HG03135 (cell line): ENCODE measurements around the gene GBX1.

ENCODE experiments used
- ATAC-seq: cut with Tn5 transposase; IDR thresholded peaks from one replicate; pipeline ENCODE4 v1.9.1; 2021; ENCODE audit warnings: mild to moderate bottlenecking, moderate library complexity; ENCODE audit not compliant: unreplicated experiment

The GBX1 gene

GRCh38 chr7:151174246-151175046 lies 7.0 kb upstream of the GBX1 start:
- ATAC-seq: no peak

- no peak for ATAC-seq
Observed at GRCh38 chr7:151173386-151174245, 6.1 kb upstream of the GBX1 start.

- ATAC-seq: peak; percentile 62
Observed at GRCh38 chr7:151172273-151173141, 5.0 kb upstream of the GBX1 start.

GRCh38 chr7:151168787-151169162 lies 1.3 kb upstream of the GBX1 start:
- no peak for ATAC-seq

GRCh38 chr7:151168003-151168786 lies 701 bp upstream of the GBX1 start:
- ATAC-seq: peak; percentile 56

DNA sequence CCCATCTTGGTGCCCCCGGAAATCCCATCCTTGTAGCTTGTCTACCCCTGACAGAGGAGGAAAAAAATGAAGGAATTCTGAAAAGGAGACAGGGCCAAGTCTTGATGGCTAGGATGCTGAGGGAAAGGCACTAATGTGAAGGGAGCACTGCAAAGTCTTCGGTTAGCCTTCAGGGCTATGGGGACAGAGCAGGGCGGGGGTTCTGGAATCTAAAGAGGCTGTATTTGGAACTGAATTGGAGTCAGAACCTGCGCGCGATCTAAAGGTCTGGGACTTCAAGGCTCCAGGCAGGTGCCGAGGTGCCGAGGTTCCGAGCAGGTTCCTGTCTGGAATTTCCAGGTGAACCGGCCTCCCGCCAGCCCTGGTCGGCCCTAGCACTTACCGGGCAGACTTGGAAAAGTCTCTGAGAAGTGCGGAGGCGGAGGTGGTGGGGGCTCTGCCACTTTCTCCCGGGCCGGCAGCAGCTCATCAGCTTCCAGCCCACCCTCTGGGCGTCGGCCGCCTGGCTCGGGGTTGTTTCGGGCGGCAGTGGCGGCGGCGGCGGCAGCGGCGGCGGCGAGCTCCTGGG lies 781 bp downstream of the GBX1 start:
- ATAC-seq: no peak

GRCh38 chr7:151161757-151162156 lies 5.7 kb downstream of the GBX1 start:
- no peak for ATAC-seq

GRCh38 chr7:151157645-151158329 lies 9.7 kb downstream of the GBX1 start:
- no peak for ATAC-seq

DNA sequence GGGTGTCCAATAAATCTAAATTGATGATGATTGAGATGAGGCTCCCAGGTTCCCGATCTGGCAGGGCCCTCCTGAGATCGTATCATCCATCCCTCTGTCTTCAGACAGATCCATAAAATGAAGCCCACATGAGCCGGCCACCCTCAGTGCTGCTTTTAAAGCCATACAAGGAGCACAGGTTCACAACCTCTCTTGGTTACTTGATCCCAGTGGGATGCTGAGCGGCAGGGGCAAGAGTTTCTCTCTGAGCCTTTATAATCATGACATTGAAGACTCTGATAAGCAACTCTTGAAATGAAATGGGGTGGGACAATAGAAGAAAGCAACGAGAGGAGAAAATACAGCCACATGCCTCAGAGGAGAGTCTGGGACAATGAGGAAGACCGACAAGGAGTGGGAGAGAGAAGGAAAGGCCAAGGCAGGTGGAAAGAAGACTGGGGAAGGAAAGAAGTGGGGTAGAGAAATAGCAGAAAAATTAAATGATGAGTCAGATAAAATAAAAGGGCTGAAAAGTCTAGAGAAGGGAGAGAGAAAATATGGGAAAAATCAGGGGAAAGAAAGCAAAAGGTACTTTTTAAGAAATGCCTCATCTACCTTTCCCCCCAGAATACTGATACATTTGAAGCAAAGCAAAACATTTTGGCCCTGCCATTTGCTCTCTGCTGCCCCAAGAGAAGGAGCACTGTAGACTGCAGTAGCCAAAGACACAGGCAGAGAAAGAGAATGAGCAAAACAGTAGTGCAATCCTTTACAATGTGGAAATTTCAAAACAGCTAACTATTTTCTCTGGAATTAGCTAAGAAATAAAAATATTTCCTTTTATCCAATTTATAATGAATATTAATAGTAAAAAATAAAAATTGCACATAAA lies 14.6 kb downstream of the GBX1 start:
- ATAC-seq: no peak

GRCh38 chr7:151150388-151150787 lies 17.1 kb downstream of the GBX1 start:
- no peak for ATAC-seq

DNA sequence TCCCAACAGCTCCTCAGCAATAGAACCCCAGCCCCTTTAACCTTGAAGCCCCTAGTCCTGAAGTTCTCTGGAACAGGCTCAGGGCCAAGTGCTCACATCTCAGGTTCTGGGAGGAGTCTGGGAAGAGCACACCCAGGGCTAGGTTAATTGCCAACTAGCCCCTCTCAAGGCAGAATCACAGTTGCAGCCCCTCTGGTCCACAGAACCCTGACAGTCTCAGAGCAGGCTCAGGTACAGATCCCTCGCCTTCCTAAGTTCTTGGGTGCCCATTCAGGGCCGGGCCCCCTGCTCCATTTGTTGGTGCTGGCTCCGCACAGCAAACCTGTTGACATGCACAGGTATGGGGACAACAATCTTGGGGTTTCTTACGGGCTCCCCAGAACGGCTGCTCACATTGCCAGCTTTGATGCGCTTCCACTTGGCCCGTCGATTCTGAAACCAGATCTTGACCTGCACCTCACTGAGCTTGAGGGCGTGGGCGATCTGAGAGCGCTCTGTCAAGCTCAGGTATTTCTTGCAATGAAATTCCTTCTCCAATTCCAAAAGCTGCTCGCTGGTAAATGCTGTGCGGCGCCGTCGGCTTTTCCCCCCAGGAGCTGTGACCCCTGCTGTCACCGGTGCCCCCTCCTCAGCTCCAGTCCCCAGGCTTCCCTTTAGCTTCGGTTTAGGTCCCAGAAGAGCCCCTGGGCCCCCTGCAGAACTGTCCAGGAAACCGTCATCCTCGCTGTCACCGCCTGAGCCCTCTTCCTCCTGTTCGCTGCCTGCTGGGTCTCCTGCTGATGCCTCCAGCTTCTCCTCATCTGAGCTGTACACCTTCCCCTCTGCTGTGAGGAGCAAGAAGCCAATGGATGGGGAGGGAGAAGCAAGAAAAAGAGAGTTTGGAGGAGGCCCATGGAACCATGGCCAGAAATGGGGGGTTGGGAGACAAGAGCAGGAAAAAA lies 18.9 kb downstream of the GBX1 start:
- ATAC-seq: no peak

DNA sequence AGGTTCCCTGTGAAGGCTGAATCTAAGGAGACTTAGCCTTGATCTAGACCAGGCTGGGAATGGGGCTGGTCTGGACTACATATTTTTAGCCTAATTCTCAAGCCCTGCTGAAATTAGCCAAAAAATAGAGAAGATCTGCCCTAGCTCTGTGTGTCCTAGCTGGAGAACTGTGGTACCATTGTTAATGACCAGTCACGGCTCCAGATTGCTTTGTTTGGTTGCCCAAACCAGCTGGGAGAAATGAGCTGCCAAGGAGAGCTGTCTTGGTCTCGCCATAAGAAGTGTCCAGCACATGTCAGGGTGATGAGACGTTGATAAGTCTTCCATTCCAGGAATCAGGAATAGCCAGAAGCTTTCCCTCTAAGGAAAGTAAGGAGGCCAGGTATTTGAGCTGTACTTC lies 20.7 kb downstream of the GBX1 start:
- no peak for ATAC-seq

DNA sequence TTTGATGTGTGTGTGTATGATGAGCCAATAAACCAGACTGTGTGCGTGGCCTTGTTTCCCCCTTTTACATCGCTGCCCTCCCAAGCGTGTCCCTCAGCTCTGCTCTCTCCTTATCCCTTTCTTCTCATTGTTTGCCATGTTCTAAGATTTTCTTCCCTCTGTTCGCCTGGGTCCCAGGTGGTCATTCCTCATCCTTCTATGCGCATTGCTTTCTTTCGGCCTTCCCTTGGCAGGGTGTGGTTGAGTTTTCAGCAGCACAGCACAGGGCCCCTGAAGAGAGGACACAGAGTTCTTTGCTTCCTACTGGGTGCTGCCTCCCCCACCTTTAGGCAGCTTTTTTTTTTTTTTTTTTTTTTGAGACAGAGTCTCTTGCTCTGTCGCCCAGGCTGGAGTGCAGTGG lies 23.1 kb downstream of the GBX1 start:
- no peak for ATAC-seq

GRCh38 chr7:151143261-151144015 lies 24.1 kb downstream of the GBX1 start:
- ATAC-seq: no peak

GRCh38 chr7:151142686-151143040 lies 24.8 kb downstream of the GBX1 start:
- no peak for ATAC-seq

GRCh38 chr7:151141855-151142685 lies 25.4 kb downstream of the GBX1 start:
- ATAC-seq: no peak
